Ishikawa (cell line): ENCODE measurements around the gene NRM.

Experiments
- EGR1 ChIP-seq: IDR thresholded peaks from 2 replicates; pipeline ENCODE4 v1.6.1; 2012
- NFIC ChIP-seq: IDR thresholded peaks from 2 replicates; pipeline ENCODE4 v1.6.1; 2012

DNA sequence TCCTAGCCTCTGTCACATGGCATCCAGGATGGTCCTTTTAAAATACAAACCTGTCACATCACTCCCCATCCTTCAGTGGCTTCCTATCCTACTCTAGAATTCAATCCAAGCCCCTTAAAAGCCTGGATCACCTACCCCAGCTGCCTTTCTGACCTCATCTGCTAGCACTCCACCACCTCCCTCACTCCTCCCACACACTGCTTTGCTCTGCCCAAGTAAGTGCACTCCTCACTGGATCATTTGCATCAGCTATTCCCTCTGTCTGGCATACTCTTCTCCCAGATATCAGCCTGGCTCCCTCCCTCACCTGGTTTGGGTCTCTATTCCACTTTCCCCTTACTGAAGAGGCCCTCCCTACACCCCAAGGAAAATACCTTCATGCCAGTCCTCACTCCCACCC is 33.3 kb downstream of the NRM start:
- TF ChIP-seq EGR1 (no peak), NFIC (no peak)
